Forelimb muscle (tissue), 1 donor: ENCODE data around the gene NTRK3. TPM values are rescaled to one million over a fixed set of nuclear protein-coding genes. Genes with fewer than 3 reads are reported as not detected.
"Not testable (repeated sequence)": the region's sequence is repeated elsewhere in the genome, so short reads cannot be mapped to it uniquely, and the experiment has no call there.

Experiments used
- DNase-seq: peaks from one replicate; pipeline ENCODE4 v3.0.0-alpha.2; 2013; ENCODE audit warnings: low read depth
- polyA plus RNA-seq: library from polyadenylated mRNA; unstranded; fragments of 120-200 nt; gene quantifications from one replicate; pipeline ENCODE4 v1.2.1, GENCODE V29; 2013; ENCODE audit not compliant: insufficient read length

Gene NTRK3
- polyA plus RNA-seq, 1 donor: 2.6 TPM

DNA sequence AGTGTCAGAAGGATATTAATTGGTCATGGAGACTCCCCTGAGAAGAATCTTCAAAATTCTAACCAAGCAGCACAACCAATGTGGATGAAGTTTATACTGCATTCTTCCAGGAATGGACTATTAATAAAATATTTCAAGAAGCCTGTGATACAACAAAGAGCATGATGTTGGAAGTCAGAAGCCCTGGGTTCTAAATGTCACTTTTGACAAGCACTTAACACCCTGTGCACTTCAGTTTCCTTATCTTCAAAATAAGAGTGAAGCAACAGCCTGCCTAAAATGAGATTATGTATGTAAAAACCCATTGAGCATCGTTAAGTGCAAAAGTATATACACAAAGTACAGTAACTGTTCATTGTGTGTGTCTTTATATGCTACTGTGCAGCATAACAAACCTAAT lies 369.4 kb downstream of the NTRK3 start:
- no peak for DNase-seq

DNA sequence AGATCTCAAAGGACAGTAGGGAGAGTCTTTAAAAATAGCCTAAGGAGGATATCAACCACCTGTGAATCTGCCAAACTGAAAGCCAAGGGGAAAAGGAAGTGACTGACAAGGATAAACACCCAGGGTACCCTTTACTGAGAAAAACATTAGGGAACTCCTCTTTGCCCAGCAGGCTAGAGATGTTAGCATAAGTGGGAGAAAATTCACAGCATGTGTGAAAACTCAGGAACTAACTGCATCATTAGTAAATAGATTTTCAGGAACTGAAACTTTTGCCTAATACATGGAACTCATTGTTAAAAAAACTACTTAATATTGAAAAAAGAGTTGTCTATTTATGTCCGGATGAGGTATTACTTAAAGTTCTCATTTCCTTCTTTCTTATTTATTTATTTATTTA lies 375.5 kb downstream of the NTRK3 start:
- DNase-seq: no peak

DNA sequence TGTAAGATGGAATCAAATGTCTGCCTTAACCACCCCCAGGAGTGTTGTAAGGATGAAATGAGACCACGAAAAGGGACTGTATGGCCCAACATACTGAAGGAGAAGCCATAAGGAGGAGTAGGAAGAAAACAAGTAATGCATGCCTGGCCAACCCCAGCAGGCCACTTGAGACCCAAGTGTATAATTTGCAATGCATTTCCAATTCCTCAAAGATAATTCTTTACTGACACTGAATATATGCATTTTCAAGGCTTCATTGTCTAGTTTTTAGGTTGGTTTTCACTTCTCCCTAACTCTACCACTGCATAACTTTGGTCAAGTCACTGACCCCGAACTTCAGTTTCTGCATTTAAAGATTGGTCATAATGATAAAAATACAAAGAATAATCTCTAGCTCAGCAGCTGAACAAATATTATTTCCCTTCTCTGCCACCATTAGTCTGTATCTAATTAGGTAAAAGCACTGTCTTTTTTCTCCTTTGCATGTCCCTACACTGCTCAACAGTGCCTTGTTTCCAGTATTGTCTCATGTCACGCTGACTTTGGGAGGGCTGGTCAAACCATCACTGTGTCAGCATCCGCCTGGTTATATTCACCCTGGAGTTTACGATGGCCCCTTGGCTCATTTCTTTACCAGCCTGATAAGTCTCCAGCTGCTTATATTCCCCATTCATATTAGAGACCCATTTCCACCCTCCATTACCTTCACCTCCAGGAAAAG lies 378.6 kb downstream of the NTRK3 start:
- no peak for DNase-seq

DNA sequence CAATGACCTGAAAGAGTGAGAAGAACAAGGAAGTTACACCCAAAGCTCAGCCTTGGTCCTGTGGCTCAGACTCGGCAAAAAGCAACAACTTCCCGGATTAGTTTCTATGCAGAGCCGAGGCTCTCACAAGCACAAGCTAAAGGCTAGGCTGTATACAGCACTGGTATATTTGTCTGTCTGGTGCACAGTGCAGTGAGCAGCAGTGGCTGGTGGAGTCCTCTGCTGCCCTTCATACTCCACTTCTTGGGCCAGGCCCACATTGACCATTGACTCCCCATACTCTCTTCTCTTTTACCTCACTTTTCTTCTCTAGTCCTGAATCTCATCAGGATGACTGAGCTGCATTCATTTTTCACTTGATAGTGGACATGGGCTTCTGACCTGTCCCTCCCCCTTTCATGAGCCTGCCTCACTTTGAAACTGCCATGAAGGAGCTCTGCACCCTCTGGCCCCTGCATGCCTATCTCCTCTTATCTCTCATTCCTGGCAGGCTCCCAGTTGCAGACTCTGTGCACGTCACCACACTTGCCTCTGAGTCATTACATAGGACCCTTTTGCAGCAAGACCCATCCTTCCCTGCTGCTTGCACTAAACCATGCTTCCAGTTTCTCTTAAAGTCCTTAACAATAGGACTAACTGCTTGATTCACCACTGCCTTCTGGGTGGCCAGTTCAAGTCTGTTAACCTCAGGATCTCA lies 379.3 kb downstream of the NTRK3 start:
- DNase-seq: no peak

DNA sequence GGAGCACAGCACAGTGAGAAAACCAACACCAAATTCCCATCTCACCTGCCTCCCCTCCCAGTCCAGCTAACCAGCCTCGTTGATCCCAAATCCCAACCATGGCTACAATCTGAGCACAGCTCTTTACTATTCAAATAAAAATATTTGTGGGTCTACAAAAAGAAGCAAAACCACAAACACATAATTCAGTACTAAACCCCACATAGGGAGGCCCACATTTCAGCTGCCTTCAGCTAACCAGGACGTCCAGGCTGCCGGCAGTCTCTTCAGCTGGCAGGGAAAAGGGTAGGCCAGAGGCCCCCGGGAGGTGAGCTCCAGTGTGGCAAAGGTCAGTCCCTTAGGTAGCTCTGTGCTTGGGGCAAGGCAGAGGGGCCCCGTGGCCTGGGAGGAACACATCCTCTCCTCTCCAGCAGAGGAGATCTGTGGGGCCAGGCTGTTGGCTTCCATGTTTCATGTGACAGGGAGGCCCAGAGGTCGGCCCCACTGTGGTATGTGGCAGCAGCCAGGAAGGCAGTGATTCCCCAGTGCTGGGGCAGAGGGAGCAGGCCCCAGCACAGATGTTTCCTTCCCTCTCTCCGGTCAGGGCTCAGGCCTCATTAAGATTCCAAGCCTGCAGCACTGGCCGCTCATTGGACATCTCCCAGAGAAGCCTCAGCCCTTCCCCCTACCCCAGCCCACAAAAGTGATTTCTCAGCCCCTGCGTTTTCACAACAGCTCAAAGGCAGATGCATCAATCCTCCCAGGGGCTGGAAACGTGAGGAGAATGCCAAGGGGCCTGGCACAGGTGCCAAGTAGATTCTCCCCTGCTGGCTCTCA lies 381.4 kb downstream of the NTRK3 start:
- no peak for DNase-seq

DNA sequence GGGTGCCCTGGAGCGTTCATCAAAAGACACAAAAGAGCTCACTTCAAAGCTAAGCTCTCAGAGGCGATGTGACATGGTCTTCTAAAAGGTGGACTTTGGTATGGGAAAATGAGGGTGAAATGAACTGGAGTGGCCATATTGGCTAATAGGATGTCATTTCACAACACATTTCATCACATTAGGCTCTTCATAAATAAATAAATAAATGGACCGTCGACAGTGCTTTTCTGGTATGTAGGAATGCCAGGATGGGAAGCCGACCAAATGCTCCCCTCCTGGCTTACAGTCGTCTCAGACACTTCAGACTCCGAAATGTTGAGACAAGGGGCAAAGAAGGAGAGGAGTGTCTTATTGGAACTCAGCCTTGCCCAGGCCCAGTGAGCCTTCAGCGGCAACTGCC lies 383.0 kb downstream of the NTRK3 start:
- no peak for DNase-seq

DNA sequence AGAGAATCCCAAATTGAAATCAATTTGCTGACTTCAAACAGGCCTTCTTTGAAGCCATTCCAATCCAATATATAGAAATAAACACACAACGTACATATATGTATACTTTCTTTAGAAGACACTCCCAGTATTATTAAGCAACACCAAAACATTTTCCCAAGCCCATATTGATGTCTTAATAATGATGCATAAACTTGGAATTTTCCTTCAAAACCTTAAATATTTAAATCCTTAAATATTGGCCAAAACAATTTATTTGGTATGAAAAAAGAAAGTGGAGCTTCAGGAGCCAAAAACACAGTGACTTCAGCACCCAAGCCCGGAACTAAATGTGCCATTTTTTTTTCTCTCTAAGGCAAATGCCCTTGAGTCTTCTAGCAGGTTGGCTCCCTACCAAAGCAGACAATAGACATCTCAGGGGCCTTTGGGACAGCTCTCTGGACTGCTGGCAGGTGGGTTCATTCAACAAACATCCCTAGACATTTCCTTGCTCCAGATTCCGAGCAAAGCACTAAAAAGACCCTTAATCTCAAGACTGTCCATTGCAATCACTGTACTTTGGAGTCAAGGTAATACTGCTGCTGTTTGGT lies 384.7 kb downstream of the NTRK3 start:
- DNase-seq: no peak

DNA sequence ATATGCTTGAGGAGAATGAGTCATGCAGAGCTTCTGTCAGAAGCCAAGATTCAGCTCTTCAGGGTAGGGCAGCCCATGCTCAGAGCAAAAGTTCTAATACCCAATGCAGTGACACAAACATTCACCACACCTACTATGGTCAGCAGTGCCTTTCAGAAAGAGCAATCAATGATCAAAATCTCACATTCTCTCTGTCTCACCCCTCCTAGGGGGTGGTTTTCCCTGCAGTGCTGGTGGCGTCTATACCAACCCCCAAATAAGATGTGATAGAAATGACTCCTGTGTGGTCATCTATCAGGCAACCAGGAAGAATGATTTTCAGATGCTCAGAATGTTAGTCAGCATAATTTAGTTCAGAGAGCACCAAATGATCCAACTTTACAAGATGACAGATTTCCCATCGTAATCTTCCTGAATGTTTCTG lies 385.3 kb downstream of the NTRK3 start:
- no peak for DNase-seq

DNA sequence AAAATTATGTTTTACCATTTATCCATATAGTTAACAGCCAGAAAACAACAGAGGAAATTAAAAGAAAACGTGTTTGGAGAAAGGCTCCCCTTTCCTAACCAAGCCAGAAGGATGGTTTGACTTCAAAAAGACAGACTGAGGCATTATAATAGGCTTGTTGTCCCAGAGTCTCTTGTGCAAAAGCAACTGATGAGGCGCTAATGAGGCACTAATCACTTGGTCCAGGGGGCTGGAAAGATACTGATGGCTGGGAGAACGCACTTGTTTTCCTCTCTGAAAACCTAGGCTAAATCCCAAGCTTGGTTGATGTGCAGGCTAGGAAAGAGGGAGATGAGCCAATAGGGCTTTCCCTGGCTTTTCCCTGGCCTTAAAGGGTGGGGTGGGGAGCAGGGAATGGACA lies 389.6 kb downstream of the NTRK3 start:
- DNase-seq: no peak

DNA sequence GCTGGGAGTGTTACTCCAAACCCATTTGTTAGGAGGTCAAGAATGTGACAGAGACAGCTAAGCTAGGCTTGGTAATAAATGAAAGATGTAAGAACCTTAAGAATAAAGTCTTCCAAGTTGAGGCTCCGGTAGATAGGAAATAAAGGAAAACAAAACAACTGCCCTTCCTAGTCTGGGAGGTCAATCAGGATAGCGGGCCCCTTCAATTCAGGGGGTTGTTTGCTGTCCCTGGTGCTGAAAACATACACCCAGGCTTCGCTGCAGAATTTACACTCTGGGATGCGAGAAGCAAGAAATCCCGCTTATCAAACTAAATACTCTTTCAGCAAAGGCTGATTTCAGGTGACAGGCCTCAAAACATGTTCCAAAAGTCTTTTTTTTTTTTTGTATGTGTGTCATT lies 393.4 kb downstream of the NTRK3 start:
- peak; percentile 8 for DNase-seq

DNA sequence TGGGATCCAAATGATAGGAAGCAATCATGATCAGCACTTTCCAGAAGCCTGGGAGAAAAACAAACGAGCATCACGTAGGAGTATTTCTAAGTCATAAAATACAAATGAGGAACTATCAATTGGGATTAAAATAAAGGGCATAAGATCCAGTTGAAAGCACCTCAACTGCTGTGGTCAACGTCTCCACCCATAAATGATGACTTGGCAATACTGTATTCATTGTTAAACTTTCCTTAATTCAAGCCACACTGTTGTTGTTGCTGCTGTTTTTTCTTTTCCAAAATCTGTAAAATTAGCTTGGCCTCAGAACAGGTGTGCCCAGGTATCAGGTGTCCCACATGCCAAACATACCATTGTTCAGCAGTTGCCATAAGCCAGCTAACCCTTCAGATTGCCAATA lies 395.8 kb downstream of the NTRK3 start:
- no peak for DNase-seq

DNA sequence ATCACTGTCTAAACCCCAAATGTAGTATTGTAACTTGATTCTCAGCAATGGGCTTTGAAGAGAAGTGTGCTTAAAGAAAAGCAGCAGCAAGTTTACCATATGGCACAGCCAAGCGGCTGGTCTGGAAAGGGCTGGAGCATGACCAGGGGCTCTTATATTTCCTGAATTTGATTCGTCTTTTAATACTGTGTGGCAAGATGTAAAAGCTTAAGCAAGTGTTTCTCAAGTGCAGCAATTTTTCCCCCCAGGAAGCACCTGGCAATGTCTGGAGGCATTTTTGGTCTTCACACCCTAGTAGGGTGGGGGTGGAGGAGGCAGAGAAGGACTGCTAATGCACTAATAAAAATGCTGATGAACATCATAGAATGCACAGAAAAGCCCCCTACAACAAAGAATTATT lies 397.9 kb downstream of the NTRK3 start:
- DNase-seq: no peak

DNA sequence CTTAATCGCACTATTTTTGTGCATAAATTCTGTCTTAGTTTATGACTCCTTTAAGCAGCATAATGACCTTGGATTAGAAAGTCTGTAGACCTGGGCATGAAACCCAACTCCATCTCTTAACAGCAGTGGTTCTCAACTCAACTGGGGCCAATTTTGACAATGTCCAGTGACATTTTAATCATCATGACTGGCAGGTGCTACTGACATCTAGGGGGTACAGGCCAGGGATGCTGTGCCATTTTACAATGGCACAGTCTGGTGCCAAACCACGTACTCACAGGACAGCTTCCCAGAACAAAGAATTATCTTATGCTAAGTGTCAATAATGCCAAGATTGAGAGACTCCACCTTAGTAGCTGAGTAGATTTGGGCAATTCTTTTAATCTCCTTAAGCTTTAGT lies 405.0 kb downstream of the NTRK3 start:
- DNase-seq: no peak

DNA sequence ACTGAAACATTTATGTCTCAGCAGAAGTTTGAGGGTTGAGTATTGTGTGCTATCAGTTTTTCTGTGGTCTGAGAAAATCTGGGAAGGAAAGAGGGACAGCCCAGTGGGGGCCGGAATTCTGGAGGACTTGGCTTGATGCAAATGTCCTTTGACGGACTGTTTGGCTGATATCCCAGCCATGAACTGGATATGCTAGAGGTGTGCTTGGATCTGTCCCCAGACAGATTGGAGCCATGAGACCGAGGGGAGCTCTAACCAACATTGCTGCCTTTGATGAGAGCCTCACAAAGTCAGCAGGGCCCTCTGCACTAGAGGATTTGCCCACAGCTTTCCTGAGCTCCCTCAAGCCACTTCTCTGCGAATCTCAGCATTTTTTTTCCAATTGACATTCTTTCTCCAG lies 405.6 kb downstream of the NTRK3 start:
- DNase-seq: no peak

DNA sequence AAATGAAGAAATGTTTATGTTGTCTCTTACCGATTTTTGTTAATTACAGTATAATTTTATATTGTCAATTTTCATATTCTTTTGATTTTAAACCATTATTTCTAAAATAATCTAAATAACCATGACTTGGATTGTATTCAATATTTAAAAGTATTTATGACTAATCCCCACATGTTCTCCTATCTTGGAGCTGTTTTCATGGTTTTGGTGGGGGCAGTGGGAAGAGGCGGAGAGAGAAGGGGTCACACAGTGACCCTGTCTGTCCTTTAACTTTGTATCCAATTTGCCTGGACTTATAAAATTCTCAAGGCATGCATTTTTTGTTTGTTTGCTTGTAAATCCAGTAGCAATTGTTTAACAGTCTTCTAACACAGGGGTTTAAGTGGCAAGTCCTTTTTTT lies 407.4 kb downstream of the NTRK3 start:
- no peak for DNase-seq

DNA sequence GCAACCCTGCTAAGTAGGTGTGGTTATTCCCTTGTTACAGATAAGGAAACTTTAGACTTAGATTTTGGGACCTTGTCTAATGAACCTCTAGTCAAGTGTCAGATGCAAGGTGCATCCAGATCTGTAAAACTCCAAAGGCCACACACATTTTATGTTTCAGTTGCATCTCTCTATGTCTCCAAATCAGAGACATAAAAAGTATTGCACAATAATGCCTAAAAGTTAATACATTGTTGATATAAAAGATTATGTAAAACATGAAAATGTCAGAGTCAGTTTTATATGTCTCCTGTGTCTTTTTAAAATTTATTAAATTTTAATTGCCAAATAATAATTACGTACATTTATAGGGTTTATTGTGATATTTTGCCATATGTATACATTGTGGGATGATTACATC lies 408.5 kb downstream of the NTRK3 start:
- DNase-seq: no peak

DNA sequence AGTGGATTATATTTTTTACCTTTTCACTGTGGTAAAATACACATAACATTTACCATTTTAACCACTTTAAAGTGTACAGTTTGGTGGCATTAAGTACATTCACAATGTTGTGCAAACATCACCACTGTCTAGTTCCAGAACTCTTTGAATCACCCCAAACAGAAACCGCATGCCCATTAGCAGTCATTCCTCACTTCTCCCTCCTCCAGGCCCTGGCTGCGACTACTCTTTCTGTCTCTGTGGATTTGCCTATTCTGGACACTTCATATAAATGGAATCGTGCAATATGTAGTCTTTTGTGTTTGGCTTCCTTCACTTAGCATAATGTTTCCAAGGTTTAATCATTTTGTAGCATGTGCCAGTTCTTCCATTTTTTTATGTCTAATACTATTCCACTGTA lies 409.8 kb downstream of the NTRK3 start:
- DNase-seq: no peak

DNA sequence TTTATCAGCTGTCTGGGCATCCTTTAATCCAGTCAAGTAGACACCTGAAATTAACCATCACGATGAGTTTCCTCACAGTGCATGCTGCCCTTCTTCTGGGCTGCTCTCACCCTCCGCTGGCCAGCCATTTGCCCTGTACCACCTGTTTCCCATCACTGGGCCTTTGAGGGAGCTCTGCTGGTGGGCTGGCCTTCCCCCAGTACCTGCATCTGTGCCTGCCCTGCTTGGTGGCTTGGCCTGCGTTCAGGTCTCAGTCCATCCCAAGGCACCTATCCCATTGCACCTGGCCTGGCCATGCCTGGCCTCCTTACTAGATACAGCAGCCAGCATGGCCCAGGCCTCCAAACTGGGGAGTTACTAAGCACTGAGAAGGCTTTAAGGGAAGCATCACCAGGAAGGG lies 413.2 kb downstream of the NTRK3 start:
- no peak for DNase-seq

DNA sequence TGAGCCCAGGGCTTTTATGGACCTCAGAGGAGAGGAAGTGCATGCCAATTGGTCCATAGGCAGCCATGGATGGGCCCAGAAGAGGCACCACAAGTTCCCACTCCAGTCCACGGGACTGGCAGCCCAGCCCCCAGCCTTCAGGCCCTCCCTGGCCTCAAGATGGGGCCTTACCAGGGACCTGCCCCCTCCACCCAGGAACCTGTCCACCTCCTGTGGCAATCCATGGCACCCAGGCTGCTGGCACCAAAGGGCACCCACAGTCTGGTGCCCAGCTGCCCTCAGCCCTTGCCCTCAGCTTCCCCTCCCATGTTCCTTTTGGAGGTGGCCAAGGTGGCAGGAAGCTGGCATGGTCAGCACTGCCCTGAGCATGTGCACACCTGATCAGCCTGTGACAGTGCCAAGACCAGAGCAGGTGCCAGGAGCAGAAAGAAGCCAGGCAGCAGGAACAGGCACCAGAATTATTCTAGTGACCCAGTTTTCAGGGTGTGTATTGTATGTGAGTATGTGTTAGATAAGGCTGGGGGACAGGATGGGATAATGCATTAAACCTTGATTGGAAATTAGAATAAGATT lies 415.0 kb downstream of the NTRK3 start:
- DNase-seq: no peak

DNA sequence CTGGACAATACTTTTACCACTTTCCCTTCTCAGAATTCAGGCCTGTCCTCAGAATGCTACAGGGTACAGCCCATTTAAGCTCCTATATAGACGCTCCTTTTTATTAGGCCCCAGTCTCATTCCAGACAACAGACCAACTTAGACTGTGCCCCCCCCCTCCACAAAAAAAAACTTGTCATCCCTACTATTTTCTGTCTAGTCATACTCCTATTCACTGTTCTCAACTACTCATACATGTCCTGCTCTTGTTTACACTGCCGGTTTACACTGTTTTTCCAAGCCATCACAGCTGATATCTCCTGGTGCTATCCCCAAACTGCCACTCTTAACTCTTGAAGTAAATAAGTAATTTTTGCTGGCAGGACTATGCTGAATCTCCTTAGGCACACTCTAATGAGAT lies 420.7 kb downstream of the NTRK3 start:
- DNase-seq: not testable (repeated sequence)

DNA sequence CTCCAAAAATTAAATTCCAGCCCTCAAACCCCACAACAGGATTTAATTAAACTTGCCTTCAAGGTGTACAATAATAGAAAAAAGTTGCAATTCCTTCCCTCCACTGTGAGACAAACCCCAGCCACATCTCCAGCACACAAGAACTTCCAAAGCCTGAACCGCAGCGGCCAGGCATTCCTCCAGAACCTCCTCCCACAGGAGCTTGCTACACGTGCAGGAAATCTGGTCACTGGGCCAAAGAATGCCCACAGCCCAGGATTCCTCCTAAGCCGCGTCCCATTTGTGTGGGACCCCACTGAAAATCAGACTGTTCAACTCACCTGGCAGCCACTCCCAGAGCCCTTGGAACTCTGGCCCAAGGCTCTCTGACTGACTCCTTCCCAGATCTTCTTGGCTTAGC lies 423.2 kb downstream of the NTRK3 start:
- not testable (repeated sequence) for DNase-seq
